Uterus (tissue), 4 donors: ENCODE results near the gene LMX1A. TPM values are rescaled to one million over a fixed set of nuclear protein-coding genes. Genes with fewer than 3 reads are reported as not detected.

Experiments used
- DNase-seq, 2 donors: peaks; one replicate each; pipeline ENCODE4 v3.0.0-alpha.2; 2019 to 2020
- H3K27ac ChIP-seq, 2 donors: fragments of 200-600 bp; sonication (generic); 1 replicate in 1 of 2; 2 replicates in 1 of 2; pipeline ENCODE4 v1.5.1; 2016 to 2018
- H3K27me3 ChIP-seq, 2 donors: fragments of 200-600 bp; sonication (generic); one replicate each; pipeline ENCODE4 v1.5.1; 2018 to 2019; ENCODE audit warnings: control low read depth in 1 of 2
- H3K36me3 ChIP-seq, 2 donors: fragments of 200-600 bp; sonication (generic); one replicate each; pipeline ENCODE4 v1.5.1; 2019; ENCODE audit warnings: control low read depth in 1 of 2
- H3K4me1 ChIP-seq, 2 donors: fragments of 200-600 bp; sonication (generic); one replicate each; pipeline ENCODE4 v1.5.1; 2018 to 2019; ENCODE audit warnings: control low read depth in 1 of 2
- H3K4me3 ChIP-seq, 2 donors: fragments of 200-600 bp; sonication (generic); 1 replicate in 1 of 2; 2 replicates in 1 of 2; pipeline ENCODE4 v1.5.1; 2018 to 2019; ENCODE audit warnings: mild to moderate bottlenecking in 1 of 2
- H3K9me3 ChIP-seq, 2 donors: fragments of 200-600 bp; sonication (generic); one replicate each; pipeline ENCODE4 v1.5.1; 2019; ENCODE audit warnings: control low read depth in 1 of 2
- POLR2A ChIP-seq, 2 donors: fragments of 450-650 bp; IDR thresholded peaks; one replicate each; pipeline ENCODE4 v1.6.1; 2016; ENCODE audit warnings: antibody characterized with exemption in 2 of 2, mild to moderate bottlenecking in 1 of 2, moderate library complexity in 1 of 2
- intact Hi-C: fragments of 100-400 bp; cut with DNase I; formaldehyde crosslinking; loops from one replicate; pipeline ENCODE4 v1.15.1; 2023; ENCODE audit warnings: low total_unique reads
- total RNA-seq, 4 donors: library from RNA; depleted of rRNA in 3 of 4; stranded (reverse); fragments of >200 nt in 3 of 4; gene quantifications; one replicate each; pipeline versions ENCODE4 v1.1.0 to v1.2.4, GENCODE V29; 2014 to 2023
- TF ChIP-seq, protein P1 (sequence below), 4 experiments: fragments of 200-600 bp in 2 of 4; fragments of 450-650 bp in 2 of 4; sonication (generic) in 2 of 4; IDR thresholded peaks; one replicate each; pipeline ENCODE4 v1.5.1; 2016 to 2019; ENCODE audit warnings: antibody characterized with exemption in 4 of 4, mild to moderate bottlenecking in 2 of 4, moderate library complexity in 1 of 4
- donor health status: DM: yes; HTN: yes; CAD: no.

The LMX1A gene
- total RNA-seq, 4 donors from 2014 or later: 0.41 TPM; not detected in 3

DNA sequence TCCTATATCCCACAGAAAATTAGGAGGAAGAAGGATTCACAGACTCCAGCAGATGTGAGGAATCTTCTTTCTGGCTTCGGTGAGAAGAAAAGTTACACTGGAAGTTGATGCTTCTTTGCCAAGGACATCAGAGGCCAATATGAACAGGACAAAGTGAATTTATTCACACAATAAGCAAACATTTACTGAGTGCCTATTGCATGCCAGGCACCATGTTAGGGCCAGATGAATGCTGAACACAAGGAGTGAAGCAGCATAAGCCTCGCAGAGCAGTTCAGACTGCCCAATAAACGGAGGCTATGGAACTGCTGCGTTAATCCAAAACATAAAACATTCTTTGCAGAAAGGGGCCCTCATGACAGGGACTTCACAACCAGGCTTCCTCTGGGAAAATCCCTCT, 114.6 kb downstream of the LMX1A start:
- intact Hi-C loops: no loop called here
- Histone ChIP-seq H3K9me3 (no peaks in the 10 kb centered on the region), H3K4me3 (no peak overlapping the region), H3K36me3 (no peaks in the 10 kb centered on the region), H3K27ac (no peak overlapping the region), H3K27me3 (no peaks in the 10 kb centered on the region), H3K4me1 (no peaks in the 10 kb centered on the region)
- TF ChIP-seq, protein P1, sequence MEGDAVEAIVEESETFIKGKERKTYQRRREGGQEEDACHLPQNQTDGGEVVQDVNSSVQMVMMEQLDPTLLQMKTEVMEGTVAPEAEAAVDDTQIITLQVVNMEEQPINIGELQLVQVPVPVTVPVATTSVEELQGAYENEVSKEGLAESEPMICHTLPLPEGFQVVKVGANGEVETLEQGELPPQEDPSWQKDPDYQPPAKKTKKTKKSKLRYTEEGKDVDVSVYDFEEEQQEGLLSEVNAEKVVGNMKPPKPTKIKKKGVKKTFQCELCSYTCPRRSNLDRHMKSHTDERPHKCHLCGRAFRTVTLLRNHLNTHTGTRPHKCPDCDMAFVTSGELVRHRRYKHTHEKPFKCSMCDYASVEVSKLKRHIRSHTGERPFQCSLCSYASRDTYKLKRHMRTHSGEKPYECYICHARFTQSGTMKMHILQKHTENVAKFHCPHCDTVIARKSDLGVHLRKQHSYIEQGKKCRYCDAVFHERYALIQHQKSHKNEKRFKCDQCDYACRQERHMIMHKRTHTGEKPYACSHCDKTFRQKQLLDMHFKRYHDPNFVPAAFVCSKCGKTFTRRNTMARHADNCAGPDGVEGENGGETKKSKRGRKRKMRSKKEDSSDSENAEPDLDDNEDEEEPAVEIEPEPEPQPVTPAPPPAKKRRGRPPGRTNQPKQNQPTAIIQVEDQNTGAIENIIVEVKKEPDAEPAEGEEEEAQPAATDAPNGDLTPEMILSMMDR (IDR thresholded peaks at IDR 0.05): no peak
- TF ChIP-seq POLR2A (IDR thresholded peaks at IDR 0.05): no peak
- no peak for DNase-seq

DNA sequence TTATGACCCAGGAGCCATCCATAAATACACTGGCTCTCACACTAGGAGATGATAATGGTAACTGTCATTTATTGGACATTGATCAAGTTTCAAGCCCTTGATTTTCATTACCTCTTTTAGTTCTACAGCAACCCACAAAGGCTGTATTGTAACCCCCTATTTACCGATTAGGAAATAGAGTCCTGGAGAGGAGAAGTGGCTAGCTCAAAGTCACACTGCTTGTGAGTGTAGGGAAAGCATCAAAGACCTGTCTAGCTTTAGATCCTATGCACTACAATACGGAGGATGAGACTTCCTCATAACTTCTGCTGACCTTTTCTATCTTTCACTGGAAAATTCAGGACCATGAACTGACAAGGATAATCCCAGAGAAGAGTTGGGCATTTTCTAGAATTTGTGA, 115.2 kb downstream of the LMX1A start:
- no peaks in the 10 kb centered on the region for H3K9me3 ChIP-seq
- no peak overlapping the region for H3K27ac ChIP-seq
- H3K27me3 ChIP-seq: no peaks in the 10 kb centered on the region
- no peak overlapping the region for H3K4me3 ChIP-seq
- no peak for TF ChIP-seq POLR2A (IDR thresholded peaks at IDR 0.05)
- TF ChIP-seq, protein P1 (IDR thresholded peaks at IDR 0.05): no peak
- peaks cover 0 to under 1% of the 10 kb centered on the region in 2 donors for H3K4me1 ChIP-seq
- H3K36me3 ChIP-seq: no peaks in the 10 kb centered on the region
- DNase-seq: no peak
- intact Hi-C loops: no loop called here

DNA sequence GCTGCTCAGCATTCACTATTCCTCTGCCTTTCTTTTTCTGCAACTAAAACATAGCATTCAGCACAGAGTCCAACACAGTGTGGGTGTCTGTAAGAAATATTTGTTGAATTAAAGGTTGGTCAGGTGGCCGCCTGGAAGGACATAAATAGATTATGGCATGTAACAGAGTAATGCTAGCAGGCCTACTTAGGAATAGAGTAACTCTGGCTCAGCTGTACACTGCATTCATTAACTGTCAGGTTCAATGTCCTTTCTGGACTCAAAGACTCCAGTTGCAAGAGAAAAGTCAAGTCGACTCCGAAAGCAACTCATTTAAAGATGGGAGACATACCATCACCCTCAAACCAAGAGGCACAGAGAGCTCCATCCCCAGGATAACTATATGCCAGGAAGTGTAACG, 116.0 kb downstream of the LMX1A start:
- Histone ChIP-seq H3K27ac (no peak overlapping the region), H3K36me3 (no peaks in the 10 kb centered on the region), H3K9me3 (no peaks in the 10 kb centered on the region), H3K4me3 (no peak overlapping the region), H3K27me3 (no peaks in the 10 kb centered on the region), H3K4me1 (peaks cover 0 to 6% of the 10 kb centered on the region in 2 donors)
- intact Hi-C loops: no loop called here
- TF ChIP-seq POLR2A (IDR thresholded peaks at IDR 0.05): no peak
- TF ChIP-seq, protein P1 (IDR thresholded peaks at IDR 0.05): no peak
- DNase-seq: no peak

DNA sequence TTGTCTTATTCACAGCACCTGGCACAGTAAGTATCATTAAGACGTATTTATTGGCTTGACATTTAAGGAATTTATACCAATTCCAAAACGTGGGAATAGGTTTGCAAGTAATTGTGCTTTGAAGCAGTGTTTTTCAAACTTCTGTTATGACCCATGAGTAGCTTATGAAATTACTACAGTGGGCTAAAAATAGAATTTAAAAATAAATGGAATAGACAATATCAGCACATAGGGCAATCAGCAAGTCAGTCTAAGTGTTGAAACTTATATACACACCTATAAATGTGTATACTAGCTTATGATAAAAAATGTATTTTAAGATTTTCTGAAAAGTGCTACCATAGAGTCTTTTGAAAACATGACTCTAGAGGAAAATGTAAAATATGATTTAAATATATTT, 116.6 kb downstream of the LMX1A start:
- H3K4me3 ChIP-seq: no peak overlapping the region
- no peaks in the 10 kb centered on the region for H3K36me3 ChIP-seq
- no peak overlapping the region for H3K27ac ChIP-seq
- H3K4me1 ChIP-seq: peaks cover 0 to 6% of the 10 kb centered on the region in 2 donors
- no peak for TF ChIP-seq POLR2A (IDR thresholded peaks at IDR 0.05)
- TF ChIP-seq, protein P1 (IDR thresholded peaks at IDR 0.05): no peak
- intact Hi-C loops: no loop called here
- no peak for DNase-seq
- no peaks in the 10 kb centered on the region for H3K9me3 ChIP-seq
- H3K27me3 ChIP-seq: no peaks in the 10 kb centered on the region

DNA sequence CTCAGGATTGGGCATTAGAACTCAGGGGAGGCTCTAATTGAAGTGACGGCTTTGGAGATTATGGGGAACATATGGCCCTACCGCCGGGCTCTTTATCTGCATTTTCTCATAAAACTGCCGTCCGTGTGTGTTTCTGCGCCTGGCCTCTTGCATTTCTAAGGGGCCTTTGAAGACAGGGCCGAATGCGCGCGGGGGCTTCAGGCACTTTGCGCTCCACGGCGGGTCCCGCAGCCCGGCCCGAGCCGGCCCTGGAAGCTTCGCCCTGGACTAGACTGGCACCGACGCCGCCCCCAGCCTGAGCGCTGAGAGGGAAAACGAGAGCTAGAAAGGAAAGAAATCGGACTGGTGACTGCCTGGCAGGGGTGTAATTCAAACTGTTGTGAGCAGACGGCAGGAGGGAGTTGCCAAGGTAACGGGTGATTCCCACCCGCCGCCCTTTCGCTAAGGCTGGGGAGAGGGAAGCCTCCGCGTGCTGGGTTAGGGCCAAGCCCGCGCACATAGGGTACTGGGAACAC, 120.7 kb downstream of the LMX1A start:
- Histone ChIP-seq H3K27me3 (peaks cover 0 to 3% of the 10 kb centered on the region in 2 donors), H3K36me3 (no peaks in the 10 kb centered on the region), H3K4me1 (peaks cover 0 to 6% of the 10 kb centered on the region in 2 donors), H3K4me3 (peak overlapping the region; percentile 20 to 28), H3K9me3 (no peaks in the 10 kb centered on the region), H3K27ac (no peak overlapping the region)
- no peak for DNase-seq
- TF ChIP-seq, protein P1 (IDR thresholded peaks at IDR 0.05): no peak
- TF ChIP-seq POLR2A (IDR thresholded peaks at IDR 0.05): no peak
- intact Hi-C loops: no loop called here
